Testis (tissue), 2 donors: ENCODE data around the gene FAM20C.

ENCODE experiments used
- CTCF ChIP-seq, 3 experiments: fragments of 450-650 bp in 2 of 3; fragments of 200-600 bp in 1 of 3; sonication (generic) in 1 of 3; IDR thresholded peaks; one replicate each; pipeline ENCODE4 v1.5.1; 2016 to 2019; ENCODE audit warnings: antibody characterized with exemption in 3 of 3, mild to moderate bottlenecking in 2 of 3, moderate library complexity in 1 of 3
- POLR2A ChIP-seq: fragments of 450-650 bp; IDR thresholded peaks from one replicate; pipeline ENCODE4 v1.6.1; 2017; ENCODE audit warnings: antibody characterized with exemption, mild to moderate bottlenecking, moderate library complexity

- TF ChIP-seq POLR2A (no peak), CTCF (IDR thresholded peaks at IDR 0.05) (no peak)
These were observed 54.8 kb downstream of the FAM20C start for GRCh38 chr7:247181-247580.
